NCI-H226 (cell line): ENCODE data around the gene KRTAP10-4.
"Not testable (repeated sequence)": the region's sequence is repeated elsewhere in the genome, so short reads cannot be mapped to it uniquely, and the experiment has no call there.

Source experiments
- DNase-seq: peaks from one replicate; pipeline ENCODE4 v3.0.0-alpha.2; 2015

KRTAP10-4 gene, protein sequence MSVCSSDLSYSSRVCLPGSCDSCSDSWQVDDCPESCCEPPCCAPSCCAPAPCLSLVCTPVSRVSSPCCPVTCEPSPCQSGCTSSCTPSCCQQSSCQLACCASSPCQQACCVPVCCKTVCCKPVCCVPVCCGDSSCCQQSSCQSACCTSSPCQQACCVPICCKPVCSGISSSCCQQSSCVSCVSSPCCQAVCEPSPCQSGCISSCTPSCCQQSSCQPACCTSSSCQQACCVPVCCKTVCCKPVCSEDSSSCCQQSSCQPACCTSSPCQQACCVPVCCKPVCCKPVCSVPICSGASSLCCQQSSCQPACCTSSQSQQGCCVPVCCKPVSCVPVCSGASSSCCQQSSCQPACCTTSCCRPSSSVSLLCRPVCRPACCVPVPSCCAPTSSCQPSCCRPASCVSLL

GRCh38 chr21:44573630-44574456, at the start of gene KRTAP10-4:
TSS of gene KRTAP10-4 (plus strand) at chr21:44573729. CDS start at chr21:44573759, 30 bp downstream.
- DNase-seq: not testable (repeated sequence)

DNA sequence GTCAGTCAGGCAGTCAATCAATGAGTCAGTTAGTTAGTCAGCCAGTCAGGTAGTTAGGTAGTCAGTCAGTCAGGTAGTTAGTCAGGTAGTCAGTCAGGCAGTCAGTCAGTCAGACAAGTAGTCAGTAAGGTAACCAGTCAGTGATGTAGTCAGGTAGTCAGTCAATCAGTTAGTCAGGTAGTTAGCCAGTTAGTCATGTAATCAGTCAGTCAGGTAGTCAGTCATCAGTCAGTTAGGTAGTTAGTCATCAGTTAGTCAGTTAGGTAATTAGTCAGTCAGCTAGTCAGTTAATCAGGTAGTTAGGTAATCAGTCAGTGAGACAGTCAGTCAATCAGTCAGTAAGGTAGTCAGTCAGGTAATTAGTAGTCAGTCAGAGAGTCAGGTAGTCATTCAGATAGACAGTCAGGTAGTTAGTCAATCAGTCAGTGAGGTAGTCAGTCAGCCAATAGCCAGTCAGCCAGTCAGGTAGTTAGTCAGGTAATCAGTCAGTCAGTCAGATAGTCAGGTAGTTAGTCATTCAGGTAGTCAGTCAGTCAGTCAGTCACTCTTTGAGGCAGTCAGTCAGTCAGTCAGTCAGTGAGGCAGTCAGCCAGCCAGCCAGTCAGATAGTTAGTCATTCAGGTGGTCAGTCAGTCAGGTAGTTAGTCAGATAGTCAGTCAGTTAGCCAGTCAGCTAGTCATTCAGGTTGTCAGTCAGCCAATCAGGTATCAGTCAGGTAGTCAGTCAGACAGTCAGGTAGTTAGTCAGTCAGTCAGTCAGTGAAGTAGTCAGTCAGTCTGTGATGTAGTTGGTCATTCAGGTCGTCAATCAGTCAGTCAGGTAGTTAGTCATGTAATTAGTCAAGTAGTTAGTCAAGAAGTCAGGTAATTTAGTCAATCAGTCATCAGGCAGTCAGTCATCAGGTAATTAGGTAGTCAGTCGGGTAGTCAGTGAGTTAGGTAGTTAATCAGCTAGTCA, 48.8 kb upstream of the KRTAP10-4 start:
- no peak for DNase-seq

DNA sequence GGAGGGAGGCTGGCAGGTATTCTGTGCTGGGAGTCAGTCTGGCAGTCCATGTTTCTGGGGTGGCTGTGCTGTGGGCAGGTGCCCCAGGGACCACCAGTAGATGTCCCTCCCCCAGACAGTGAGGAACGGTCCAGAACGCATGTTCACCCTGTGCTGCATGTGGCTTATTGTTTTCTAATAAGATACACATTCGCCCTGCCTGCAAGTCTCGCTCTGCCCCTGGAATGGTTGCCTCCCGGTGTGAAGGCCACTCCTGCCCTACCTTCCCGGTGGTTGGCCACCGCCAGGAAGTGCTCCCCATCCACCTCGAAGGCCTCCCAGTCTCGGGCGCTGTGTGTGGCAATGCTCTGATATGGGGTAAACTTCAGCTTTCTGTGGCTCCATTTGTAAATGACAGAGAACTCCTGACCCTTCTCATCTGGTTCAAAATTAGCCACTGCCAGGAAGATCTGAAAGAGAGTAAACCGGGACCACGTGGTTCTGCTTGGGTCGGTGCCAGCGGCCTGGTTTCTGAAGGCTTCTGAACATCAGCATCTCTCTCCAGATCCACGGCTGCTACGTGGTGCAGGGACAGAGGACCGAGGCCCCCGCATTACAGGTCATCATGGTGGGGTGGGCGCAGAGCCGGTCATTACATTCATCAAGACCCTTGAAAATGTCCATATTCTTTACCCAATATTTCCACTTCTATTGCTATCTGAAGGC, 48.0 kb upstream of the KRTAP10-4 start:
- no peak for DNase-seq

DNA sequence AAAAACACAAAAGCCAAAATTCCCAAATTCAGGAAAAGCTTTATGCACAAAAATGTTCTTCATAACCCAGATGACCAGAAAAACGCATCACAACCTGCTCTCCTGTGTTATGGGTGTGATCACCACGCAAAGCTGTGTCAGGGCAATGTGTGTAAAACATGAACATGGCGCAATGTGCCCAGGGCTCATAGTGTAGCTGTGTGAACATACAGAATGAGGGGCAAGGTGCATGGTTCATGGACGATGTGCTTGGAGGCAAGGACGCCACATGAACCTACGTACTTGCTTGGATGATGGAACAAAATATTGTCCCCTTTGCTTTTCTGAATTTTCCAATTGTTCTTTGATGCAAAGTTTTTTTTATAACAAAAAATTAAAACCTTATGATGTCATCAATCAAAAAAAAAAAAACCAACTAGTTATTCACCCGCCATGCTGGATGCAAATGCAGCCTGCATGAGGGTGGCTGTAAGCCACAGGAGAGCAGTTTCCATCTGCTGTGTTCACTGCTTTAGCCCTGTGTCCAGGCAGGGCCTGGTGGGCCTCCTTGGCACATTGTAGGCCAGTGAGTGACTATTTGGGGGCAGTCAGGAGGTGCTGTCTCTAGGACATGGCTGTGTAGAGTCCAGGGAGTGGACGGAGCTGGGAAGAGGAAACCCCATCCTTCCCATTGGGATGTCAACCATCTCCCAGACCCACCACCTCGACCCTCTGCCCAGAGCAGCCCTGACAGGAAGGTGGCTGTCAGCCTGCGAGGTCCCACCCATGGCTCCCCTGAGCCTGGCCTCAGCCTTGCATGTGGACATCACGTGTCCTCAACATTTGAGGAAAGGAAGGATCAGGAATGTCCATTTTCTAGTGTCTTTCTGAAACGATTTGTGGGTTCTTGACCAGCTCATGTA, 47.2 kb upstream of the KRTAP10-4 start:
- DNase-seq: no peak

GRCh38 chr21:44527156-44527982, 46.2 kb upstream of the KRTAP10-4 start:
- DNase-seq: no peak

GRCh38 chr21:44527983-44528633, 45.4 kb upstream of the KRTAP10-4 start:
- no peak for DNase-seq

- no peak for DNase-seq
These were observed 44.9 kb upstream of the KRTAP10-4 start for GRCh38 chr21:44528634-44528995.

DNA sequence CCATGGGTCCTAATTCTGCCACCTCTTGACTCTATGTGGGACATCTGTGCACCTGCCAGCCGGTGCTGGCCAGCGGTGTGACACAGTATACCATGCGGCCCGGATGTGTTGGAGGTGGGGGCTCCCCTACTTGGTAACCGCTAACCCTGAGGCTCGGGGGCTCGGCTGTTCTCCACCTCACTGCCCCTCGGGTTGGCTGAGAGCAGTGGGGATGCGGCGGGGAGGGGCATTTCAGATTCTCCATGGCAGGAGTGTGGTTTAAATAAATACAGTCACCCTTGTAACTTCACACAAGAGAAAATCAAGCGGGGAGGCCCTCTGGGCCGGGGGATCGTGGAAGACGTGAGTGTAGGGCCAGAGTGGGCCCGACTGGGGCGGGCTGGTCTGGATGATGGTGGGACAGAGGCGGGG, 44.5 kb upstream of the KRTAP10-4 start:
- DNase-seq: no peak

- no peak for DNase-seq
These were observed 43.9 kb upstream of the KRTAP10-4 start for GRCh38 chr21:44529503-44530125.

DNA sequence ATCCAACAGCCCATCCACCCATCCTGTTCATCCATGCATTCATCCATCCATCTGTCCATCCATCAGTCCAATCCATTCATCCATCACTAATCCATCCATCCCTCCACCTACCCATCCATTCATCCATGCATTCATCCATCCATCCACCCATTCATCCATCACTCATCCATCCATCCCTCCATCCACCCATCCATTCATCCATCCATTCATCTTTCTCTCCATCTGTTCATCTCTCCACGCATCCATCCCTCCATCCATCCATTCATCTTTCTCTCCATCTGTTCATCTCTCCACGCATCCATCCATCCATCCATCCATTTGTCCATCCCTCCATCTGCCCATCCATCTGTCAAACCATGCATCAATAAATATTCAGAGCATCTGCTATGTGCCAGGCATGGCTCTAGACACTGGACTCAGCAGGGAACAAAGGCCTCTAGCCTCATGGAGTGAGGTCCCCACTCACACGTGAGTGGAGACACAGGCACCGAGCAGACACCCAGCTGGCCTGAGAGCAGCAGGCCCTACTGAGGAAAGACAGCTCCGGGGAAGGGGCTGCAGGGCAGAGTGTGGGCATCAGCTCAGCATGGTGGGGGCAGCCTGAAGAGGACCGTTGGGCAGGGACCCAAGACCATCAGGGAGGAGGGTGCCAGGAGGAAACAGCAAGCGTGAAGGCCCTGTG, 43.2 kb upstream of the KRTAP10-4 start:
- DNase-seq: no peak

DNA sequence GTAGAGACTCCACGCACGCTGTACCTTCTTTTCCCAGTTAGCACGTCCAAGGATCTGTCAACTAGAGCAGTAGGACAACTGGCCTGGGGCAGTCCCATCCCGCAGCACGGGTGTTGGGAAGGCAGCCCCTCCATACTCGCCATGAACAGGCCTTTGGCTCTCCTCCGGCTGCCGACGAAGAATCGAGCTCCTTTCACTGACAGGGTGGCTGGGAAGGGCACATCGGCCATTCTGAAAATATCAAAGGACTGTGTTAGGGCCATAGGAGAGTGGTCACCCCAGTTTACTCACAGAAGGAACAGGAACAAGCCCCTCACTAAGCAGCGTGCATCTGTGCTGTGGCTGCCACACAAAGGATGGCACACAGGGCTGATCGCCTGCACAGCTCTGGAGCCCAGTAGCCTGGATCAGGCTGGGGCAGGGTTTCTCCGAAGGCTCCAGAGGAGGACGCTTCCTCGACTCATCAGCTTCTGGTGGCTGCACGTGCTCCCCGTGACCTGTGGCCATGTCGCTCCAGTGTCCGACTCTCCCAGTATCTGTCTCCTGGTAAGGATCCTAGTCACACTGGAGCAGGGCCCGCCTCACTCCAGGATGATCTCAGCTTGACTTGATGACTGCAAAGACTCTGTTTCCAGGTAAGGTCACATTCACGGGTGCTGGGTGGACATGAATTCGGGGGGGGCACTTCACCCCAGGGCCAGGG, 42.5 kb upstream of the KRTAP10-4 start:
- DNase-seq: no peak

DNA sequence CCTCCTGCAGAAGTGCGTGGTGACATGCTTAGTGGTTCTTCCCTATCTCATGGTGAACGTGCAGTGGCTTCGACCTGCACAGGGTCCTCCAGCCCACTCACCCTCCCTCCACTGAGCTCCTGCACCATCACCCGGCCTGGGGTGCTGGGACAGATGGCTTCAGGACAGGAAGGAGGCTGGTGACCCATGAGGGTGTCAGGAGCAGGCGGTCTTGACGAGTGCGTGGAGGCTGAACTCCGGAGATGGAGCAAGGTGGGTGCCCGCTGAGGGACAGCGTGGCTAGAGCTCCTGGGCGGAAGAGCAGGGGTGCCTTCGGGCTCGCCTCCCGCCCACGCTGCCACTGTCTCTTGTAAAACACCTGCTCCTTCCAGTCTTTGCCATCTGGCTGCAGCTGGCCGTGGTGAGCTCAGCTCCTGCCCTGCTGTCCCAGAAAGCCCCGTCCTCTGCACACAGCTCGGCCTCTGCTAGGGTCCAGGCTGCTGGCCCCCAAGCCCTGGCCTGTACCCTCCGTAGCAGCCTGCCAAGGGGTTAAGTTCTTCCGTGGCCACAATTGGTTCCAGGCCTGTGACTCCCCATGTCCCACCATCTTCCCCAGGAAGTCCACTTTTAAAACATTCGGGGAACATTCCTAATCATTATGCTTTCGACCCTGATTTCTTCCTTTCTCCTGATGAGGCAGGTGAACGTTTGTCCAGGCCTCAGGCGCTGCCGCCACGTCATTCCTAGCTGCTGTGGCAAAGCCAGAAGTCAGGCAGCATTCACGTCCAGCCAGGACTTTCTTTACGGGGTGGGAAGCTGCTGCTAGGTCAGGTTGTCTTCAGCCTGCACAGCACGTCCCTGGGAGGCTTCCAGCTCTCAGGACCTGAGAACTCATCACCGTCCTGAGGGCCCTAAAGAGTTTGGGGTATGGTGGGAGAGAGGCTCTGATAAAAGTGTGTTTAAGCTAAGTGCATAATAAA, 41.6 kb upstream of the KRTAP10-4 start:
- DNase-seq: no peak

DNA sequence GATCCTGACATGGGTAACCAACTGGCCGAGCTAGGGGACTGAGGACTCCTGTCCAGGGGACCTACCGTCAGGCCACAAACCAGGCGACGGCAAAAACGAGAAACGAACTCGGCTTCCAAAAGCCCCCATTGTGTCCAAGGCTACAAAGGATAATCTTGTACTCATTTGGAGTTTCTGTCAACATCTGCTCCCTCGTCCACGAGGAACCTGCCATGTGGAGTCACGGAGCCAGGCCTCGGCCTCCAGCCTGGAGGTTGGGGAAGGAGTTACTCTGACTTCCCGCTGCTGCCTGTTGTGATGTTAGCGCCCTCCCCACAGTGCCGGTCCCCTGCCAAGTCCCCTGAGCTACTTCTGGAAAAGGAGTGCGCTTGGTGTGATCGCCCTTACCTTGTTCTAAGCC, 40.8 kb upstream of the KRTAP10-4 start:
- no peak for DNase-seq

DNA sequence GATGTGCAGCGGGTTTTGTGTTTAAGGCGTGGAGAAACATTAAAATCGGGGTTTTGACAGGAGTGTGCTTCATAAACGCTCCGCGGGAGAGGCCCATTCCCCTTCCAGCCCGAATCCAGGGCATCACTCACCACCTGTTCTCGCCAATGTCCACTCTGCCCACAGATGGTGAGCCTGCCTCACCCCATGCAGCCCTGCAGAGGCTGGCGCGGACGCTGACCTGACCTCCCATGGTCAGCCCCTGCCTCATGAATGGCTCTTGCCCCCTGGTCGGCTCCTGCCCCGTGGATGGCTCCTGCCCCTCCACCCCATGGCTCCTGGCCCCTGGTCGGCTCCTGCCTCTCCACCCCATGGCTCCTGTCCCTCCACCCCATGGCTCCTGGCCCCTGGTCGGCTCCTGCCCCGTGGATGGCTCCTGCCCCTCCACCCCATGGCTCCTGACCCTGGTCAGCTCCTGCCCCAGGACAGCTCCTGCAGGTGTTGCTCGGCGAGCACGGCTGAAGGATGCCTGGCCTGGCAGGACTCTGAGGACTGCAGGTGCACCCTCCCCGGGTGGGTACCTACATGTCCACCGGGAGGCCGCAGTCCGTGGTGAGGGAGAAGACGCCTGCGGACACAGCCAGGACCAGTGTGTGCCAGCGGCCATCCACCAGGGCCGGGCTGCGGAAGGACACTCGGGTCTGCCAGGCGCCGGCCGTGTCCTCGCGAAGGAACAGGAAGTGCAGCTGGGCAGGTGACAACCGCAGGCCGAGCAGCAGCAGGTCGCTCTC, 40.2 kb upstream of the KRTAP10-4 start:
- DNase-seq: no peak

DNA sequence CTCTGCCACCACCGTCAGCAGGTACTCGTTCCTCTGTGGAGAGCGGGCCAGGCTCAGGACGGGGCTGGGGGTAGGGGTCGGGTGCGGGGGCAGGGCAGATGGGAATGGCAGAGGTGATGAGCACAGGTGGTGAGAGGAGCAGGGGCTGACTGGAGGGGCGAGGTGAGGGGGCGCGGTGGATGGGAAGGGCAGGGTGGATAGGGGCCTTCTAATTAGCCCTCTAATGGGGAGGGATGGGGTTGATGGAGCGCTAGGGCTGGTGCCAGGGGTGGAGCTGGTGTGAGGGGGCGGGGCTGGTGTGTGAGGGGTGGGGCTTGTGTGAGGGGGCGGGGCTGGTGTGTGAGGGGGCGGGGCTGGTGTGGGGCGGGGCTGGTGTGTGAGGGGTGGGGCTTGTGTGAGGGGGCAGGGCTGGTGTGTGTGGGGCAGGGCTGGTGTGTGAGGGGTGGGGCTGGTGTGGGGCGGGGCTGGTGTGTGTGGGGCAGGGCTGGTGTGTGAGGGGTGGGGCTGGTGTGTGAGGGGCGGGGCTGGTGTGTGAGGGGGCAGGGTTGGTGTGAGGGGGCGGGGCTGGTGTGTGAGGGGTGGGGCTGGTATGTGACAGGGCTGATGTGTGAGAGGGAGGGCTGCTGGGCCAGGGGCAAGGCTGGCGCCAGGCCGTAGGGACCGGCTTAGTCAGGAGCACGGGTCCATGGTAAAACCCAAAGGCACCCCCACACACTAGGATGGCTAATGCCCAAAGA, 39.5 kb upstream of the KRTAP10-4 start:
- DNase-seq: no peak
